Activated effector memory CD4-positive, alpha-beta T cell treated with Interleukin-2 at 50 U/mL for 16 hours (primary cell): Measurements from ENCODE around the gene NOXA1.

Experiments used
- DNase-seq: peaks from one replicate; pipeline ENCODE4 v3.0.0-alpha.2; 2020

The NOXA1 gene

GRCh38 chr9:137428841-137429545 is 5.8 kb downstream of the NOXA1 start:
- DNase-seq = no peak

GRCh38 chr9:137429546-137429890 is 6.3 kb downstream of the NOXA1 start:
- DNase-seq = no peak

- no peak for DNase-seq
These were observed 7.0 kb downstream of the NOXA1 start for GRCh38 chr9:137429974-137430722.

GRCh38 chr9:137430723-137431415 is 7.7 kb downstream of the NOXA1 start:
- no peak for DNase-seq

- no peak for DNase-seq
These were observed 8.3 kb downstream of the NOXA1 start for GRCh38 chr9:137431416-137431931.

GRCh38 chr9:137432687-137433348 is 9.6 kb downstream of the NOXA1 start:
- no peak for DNase-seq

GRCh38 chr9:137433349-137433915 is 10.2 kb downstream of the NOXA1 start:
- DNase-seq = no peak

- DNase-seq = no peak
These were observed 10.8 kb downstream of the NOXA1 start for GRCh38 chr9:137433916-137434431.

GRCh38 chr9:137434498-137435380 is 11.5 kb downstream of the NOXA1 start:
- DNase-seq = no peak

- DNase-seq = no peak
These were observed 12.2 kb downstream of the NOXA1 start for GRCh38 chr9:137435381-137435891.

- no peak for DNase-seq
These were observed 13.0 kb downstream of the NOXA1 start for GRCh38 chr9:137435980-137436760.

- no peak for DNase-seq
These were observed 13.8 kb downstream of the NOXA1 start for GRCh38 chr9:137436761-137437600.

- DNase-seq = no peak
These were observed 14.7 kb downstream of the NOXA1 start for GRCh38 chr9:137437691-137438590.

GRCh38 chr9:137438591-137439157 is 15.5 kb downstream of the NOXA1 start:
- no peak for DNase-seq

GRCh38 chr9:137439158-137439714 is 16.0 kb downstream of the NOXA1 start:
- DNase-seq = no peak

- DNase-seq = no peak
These were observed 18.2 kb downstream of the NOXA1 start, which contains the start of gene ENTPD8 for GRCh38 chr9:137441289-137441934. ENTPD8 (minus strand) TSS chr9:137441357; CDS start chr9:137438285, 3,072 bp downstream.

- DNase-seq = no peak
These were observed 18.7 kb downstream of the NOXA1 start for GRCh38 chr9:137441935-137442321.
